Activated naive CD4-positive, alpha-beta T cell treated with anti-CD3 and anti-CD28 coated beads, Interleukin-2, amount 50 U/mL, for 16 hours (primary cell): Measurements from ENCODE around the gene FOXL2.
"Not testable (repeated sequence)": the region's sequence is repeated elsewhere in the genome, so short reads cannot be mapped to it uniquely, and the experiment has no call there.

Source experiments
- DNase-seq: peaks from one replicate; pipeline ENCODE4 v3.0.0-alpha.2; 2020

FOXL2 gene

GRCh38 chr3:138923531-138923994 is 23.4 kb downstream of the FOXL2 start:
- peak; percentile 83 for DNase-seq

GRCh38 chr3:138922400-138922799 is 24.5 kb downstream of the FOXL2 start:
- DNase-seq: not testable (repeated sequence)

- DNase-seq: no peak
Measured at GRCh38 chr3:138921316-138922292, 25.3 kb downstream of the FOXL2 start.

- no peak for DNase-seq
Measured at GRCh38 chr3:138919325-138919724, 27.6 kb downstream of the FOXL2 start.

GRCh38 chr3:138916824-138917223 is 30.1 kb downstream of the FOXL2 start:
- DNase-seq: no peak

- peak; percentile 85 for DNase-seq
Measured at GRCh38 chr3:138915503-138916498, 31.1 kb downstream of the FOXL2 start.

GRCh38 chr3:138914870-138915502 is 32.0 kb downstream of the FOXL2 start:
- DNase-seq: no peak

- DNase-seq: no peak
Measured at GRCh38 chr3:138913766-138914165, 33.2 kb downstream of the FOXL2 start.

GRCh38 chr3:138912237-138912636 is 34.7 kb downstream of the FOXL2 start:
- DNase-seq: no peak

- DNase-seq: no peak
Measured at GRCh38 chr3:138911621-138912020, 35.3 kb downstream of the FOXL2 start.

- no peak for DNase-seq
Measured at GRCh38 chr3:138909904-138910303, 37.0 kb downstream of the FOXL2 start.

- DNase-seq: no peak
Measured at GRCh38 chr3:138908846-138909245, 38.1 kb downstream of the FOXL2 start.

GRCh38 chr3:138907539-138907938 is 39.4 kb downstream of the FOXL2 start:
- no peak for DNase-seq

- no peak for DNase-seq
Measured at GRCh38 chr3:138902171-138902570, 44.8 kb downstream of the FOXL2 start.

- DNase-seq: no peak
Measured at GRCh38 chr3:138901567-138901966, 45.4 kb downstream of the FOXL2 start.

- DNase-seq: no peak
Measured at GRCh38 chr3:138899351-138899991, 47.5 kb downstream of the FOXL2 start.

GRCh38 chr3:138898708-138899107 is 48.2 kb downstream of the FOXL2 start:
- DNase-seq: no peak

- no peak for DNase-seq
Measured at GRCh38 chr3:138898301-138898700, 48.6 kb downstream of the FOXL2 start.
